Neural cell (in vitro differentiated cells): ENCODE data around the gene EXOC3L2. TPM values are rescaled to one million over a fixed set of nuclear protein-coding genes. Genes with fewer than 3 reads are reported as not detected.

Experiments
- H2AFZ ChIP-seq: fragments of 200-600, 300-800 bp; sonication (generic), shearing (Covaris generic); 2 replicates; pipeline ENCODE4 v1.6.0; 2014; ENCODE audit warnings: low read depth, mild to moderate bottlenecking, antibody characterized with exemption, low read length, moderate library complexity
- H3F3A ChIP-seq: fragments of 200-600 bp; shearing (Covaris generic); 2 replicates; pipeline ENCODE4 v1.6.1; 2016; ENCODE audit warnings: mild to moderate bottlenecking, moderate library complexity, mixed read lengths, antibody characterized with exemption, low read length; ENCODE audit not compliant: insufficient read depth, poor library complexity, severe bottlenecking
- H3K27ac ChIP-seq: fragments of 200-600, 300-800 bp; sonication (generic), shearing (Covaris generic); 2 replicates; pipeline ENCODE4 v1.5.1; 2014; ENCODE audit warnings: mild to moderate bottlenecking, low read length, moderate library complexity
- H3K27me3 ChIP-seq: fragments of 300-800, 200-600 bp; sonication (generic), shearing (Covaris generic); 2 replicates; pipeline ENCODE4 v1.6.0; 2014; ENCODE audit warnings: mild to moderate bottlenecking, low read depth, low read length, moderate library complexity; ENCODE audit not compliant: insufficient read depth
- H3K36me3 ChIP-seq: fragments of 300-800, 200-600 bp; sonication (generic), shearing (Covaris generic); 2 replicates; pipeline ENCODE4 v1.5.1; 2014; ENCODE audit warnings: mild to moderate bottlenecking, antibody characterized with exemption, low read length, moderate library complexity; ENCODE audit not compliant: insufficient read depth
- H3K4me2 ChIP-seq: fragments of 300-800, 200-600 bp; sonication (generic), shearing (Covaris generic); 2 replicates; pipeline ENCODE4 v1.6.0; 2014; ENCODE audit warnings: mild to moderate bottlenecking, low read length
- H3K4me3 ChIP-seq: fragments of 300-800, 200-600 bp; sonication (generic), shearing (Covaris generic); 2 replicates; pipeline ENCODE4 v1.5.1; 2014; ENCODE audit warnings: mild to moderate bottlenecking, low read length, moderate library complexity
- H3K79me2 ChIP-seq: fragments of 200-600 bp; shearing (Covaris generic); replicated peaks from 2 replicates; pipeline ENCODE4 v1.6.0; 2014; ENCODE audit warnings: mild to moderate bottlenecking, low read length, moderate library complexity; ENCODE audit not compliant: insufficient read depth
- H3K9ac ChIP-seq: fragments of 300-800, 200-600 bp; sonication (generic), shearing (Covaris generic); 2 replicates; pipeline ENCODE4 v1.6.1; 2016; ENCODE audit warnings: mild to moderate bottlenecking, low read length, mixed read lengths
- H3K9me2 ChIP-seq: fragments of 200-600 bp; shearing (Covaris generic); 2 replicates; pipeline ENCODE4 v1.6.1; 2016; ENCODE audit warnings: mild to moderate bottlenecking, low read length, mixed read lengths; ENCODE audit not compliant: insufficient read depth
- H3K9me3 ChIP-seq: fragments of 200-600, 300-800 bp; sonication (generic), shearing (Covaris generic); 2 replicates; pipeline ENCODE4 v1.6.1; 2016; ENCODE audit warnings: mild to moderate bottlenecking, mixed run types, low read length, moderate library complexity, mixed read lengths
- H4K20me1 ChIP-seq: fragments of 200-600 bp; shearing (Covaris generic); 2 replicates; pipeline ENCODE4 v1.6.1; 2016; ENCODE audit warnings: mild to moderate bottlenecking, mixed run types; ENCODE audit not compliant: insufficient read depth
- CTCF ChIP-seq: fragments of 450-650 bp; IDR thresholded peaks from 2 replicates; pipeline ENCODE4 v1.5.1; 2014; ENCODE audit warnings: antibody characterized with exemption, mild to moderate bottlenecking, moderate library complexity; ENCODE audit not compliant: poor library complexity, severe bottlenecking
- EP300 ChIP-seq: fragments of 450-650 bp; conservative IDR thresholded peaks from 2 replicates; pipeline ENCODE4 v1.6.1; 2014; ENCODE audit warnings: antibody characterized with exemption, mild to moderate bottlenecking, moderate library complexity; ENCODE audit not compliant: poor library complexity, severe bottlenecking
- EZH2 ChIP-seq: fragments of 200-600, 300-800 bp; shearing (Covaris generic), sonication (generic); IDR thresholded peaks from 2 replicates; pipeline ENCODE4 v1.6.1; 2014; ENCODE audit warnings: antibody characterized with exemption, low read length, borderline replicate concordance, mild to moderate bottlenecking; ENCODE audit not compliant: insufficient read depth, poor library complexity, severe bottlenecking
- MXI1 ChIP-seq: fragments of 450-650 bp; conservative IDR thresholded peaks from 2 replicates; pipeline ENCODE4 v1.6.1; 2014; ENCODE audit warnings: antibody characterized with exemption, mild to moderate bottlenecking; ENCODE audit not compliant: poor library complexity, severe bottlenecking
- POLR2AphosphoS5 ChIP-seq: IDR thresholded peaks from 2 replicates; pipeline ENCODE4 v1.6.1; 2012
- RAD21 ChIP-seq: fragments of 450-650 bp; conservative IDR thresholded peaks from 2 replicates; pipeline ENCODE4 v1.6.1; 2014; ENCODE audit warnings: antibody characterized with exemption, mild to moderate bottlenecking, moderate library complexity
- SMC3 ChIP-seq: fragments of 450-650 bp; conservative IDR thresholded peaks from 2 replicates; pipeline ENCODE4 v1.6.1; 2014; ENCODE audit warnings: antibody characterized with exemption, mild to moderate bottlenecking, moderate library complexity; ENCODE audit not compliant: poor library complexity
- TAF1 ChIP-seq: IDR thresholded peaks from 2 replicates; pipeline ENCODE4 v1.6.1; 2012; ENCODE audit warnings: low read depth
- polyA plus RNA-seq: library from polyadenylated mRNA; depleted of rRNA; stranded (reverse); fragments of >200 nt; gene quantifications from 2 replicates; pipeline ENCODE4 v1.2.3, GENCODE V29; 2014
- TF ChIP-seq, protein P1 (sequence below): IDR thresholded peaks from 2 replicates; pipeline ENCODE4 v1.6.1; 2012; ENCODE audit warnings: borderline replicate concordance

Gene EXOC3L2
- polyA plus RNA-seq, 1 donor from 2014 or later: not detected

DNA sequence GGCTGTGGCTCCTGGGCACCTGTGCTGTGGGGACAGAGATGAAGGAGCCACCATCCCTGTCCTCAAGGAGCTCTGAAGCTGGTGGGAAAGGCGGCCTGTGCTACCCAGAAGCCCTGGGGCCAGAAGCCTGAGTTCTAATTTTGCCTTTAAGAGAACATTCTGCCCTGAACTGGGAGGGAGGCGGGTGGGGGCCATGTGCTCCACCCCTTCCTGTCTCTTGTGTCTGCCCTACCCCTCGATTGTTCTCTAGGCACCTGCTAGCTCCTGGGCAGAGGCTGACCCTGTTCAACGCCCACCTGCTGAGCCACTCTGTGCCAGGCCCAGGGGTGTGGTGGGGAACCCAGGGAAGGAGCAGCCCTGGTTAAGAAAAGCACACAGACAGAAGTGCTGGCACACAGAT is 73.0 kb downstream of the EXOC3L2 start:
- H2AFZ ChIP-seq: no peak overlapping the region
- H3K36me3 ChIP-seq: no peaks in the 10 kb centered on the region
- H3K4me2 ChIP-seq: no peak overlapping the region
- no peak overlapping the region for H3K27ac ChIP-seq
- H3K27me3 ChIP-seq: no peaks in the 10 kb centered on the region
- H3K79me2 ChIP-seq: no peaks in the 10 kb centered on the region
- no peaks in the 10 kb centered on the region for H3F3A ChIP-seq
- no peaks in the 10 kb centered on the region for H3K9me2 ChIP-seq
- H3K9me3 ChIP-seq: no peaks in the 10 kb centered on the region
- TF ChIP-seq, protein P1, sequence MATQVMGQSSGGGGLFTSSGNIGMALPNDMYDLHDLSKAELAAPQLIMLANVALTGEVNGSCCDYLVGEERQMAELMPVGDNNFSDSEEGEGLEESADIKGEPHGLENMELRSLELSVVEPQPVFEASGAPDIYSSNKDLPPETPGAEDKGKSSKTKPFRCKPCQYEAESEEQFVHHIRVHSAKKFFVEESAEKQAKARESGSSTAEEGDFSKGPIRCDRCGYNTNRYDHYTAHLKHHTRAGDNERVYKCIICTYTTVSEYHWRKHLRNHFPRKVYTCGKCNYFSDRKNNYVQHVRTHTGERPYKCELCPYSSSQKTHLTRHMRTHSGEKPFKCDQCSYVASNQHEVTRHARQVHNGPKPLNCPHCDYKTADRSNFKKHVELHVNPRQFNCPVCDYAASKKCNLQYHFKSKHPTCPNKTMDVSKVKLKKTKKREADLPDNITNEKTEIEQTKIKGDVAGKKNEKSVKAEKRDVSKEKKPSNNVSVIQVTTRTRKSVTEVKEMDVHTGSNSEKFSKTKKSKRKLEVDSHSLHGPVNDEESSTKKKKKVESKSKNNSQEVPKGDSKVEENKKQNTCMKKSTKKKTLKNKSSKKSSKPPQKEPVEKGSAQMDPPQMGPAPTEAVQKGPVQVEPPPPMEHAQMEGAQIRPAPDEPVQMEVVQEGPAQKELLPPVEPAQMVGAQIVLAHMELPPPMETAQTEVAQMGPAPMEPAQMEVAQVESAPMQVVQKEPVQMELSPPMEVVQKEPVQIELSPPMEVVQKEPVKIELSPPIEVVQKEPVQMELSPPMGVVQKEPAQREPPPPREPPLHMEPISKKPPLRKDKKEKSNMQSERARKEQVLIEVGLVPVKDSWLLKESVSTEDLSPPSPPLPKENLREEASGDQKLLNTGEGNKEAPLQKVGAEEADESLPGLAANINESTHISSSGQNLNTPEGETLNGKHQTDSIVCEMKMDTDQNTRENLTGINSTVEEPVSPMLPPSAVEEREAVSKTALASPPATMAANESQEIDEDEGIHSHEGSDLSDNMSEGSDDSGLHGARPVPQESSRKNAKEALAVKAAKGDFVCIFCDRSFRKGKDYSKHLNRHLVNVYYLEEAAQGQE: no peak
- TF ChIP-seq TAF1 (no peak), SMC3 (no peak), EP300 (no peak), POLR2AphosphoS5 (no peak), CTCF (no peak), RAD21 (no peak), MXI1 (no peak), EZH2 (no peak)
- H3K4me3 ChIP-seq: no peak overlapping the region
- no peak overlapping the region for H3K9ac ChIP-seq
- no peaks in the 10 kb centered on the region for H4K20me1 ChIP-seq

- Histone ChIP-seq H2AFZ (no peak overlapping the region), H3K9me3 (no peaks in the 10 kb centered on the region), H3F3A (no peaks in the 10 kb centered on the region), H4K20me1 (no peaks in the 10 kb centered on the region), H3K79me2 (no peaks in the 10 kb centered on the region), H3K4me3 (no peak overlapping the region), H3K9ac (no peak overlapping the region), H3K9me2 (no peaks in the 10 kb centered on the region), H3K27me3 (no peaks in the 10 kb centered on the region), H3K4me2 (no peak overlapping the region), H3K27ac (no peak overlapping the region), H3K36me3 (no peaks in the 10 kb centered on the region)
- no peak for TF ChIP-seq CTCF
Measured at GRCh38 chr19:45171211-45171623, 74.0 kb downstream of the EXOC3L2 start.
